Fibroblast of lung (primary cell): ENCODE results near the gene ABCA10.

Source experiments
- CTCF ChIP-seq, 2 donors: IDR thresholded peaks in 1 of 2; conservative IDR thresholded peaks in 1 of 2; 1 replicate in 1 of 2; 2 replicates in 1 of 2; pipeline ENCODE4 v1.5.1; 2011 to 2012; ENCODE audit warnings: low read length in 2 of 2, control low read depth in 1 of 2, inconsistent platforms in 1 of 2, low read depth in 1 of 2, mild to moderate bottlenecking in 1 of 2
- EZH2 ChIP-seq: IDR thresholded peaks from 2 replicates; pipeline ENCODE4 v1.5.1; 2012; ENCODE audit warnings: low read length, control low read depth, mild to moderate bottlenecking; ENCODE audit errors: missing control alignments

- TF ChIP-seq CTCF (conservative IDR thresholded peaks at IDR 0.05 in 1 of 2, IDR thresholded peaks at IDR 0.05 in 1 of 2; ENCODE audit: low read depth in 1 of 2, low read length in 2 of 2) (no peak), EZH2 (no peak)
Observed at GRCh38 chr17:69154267-69154666, 74.4 kb downstream of the ABCA10 start.
